Activated naive CD8-positive, alpha-beta T cell (primary cell): ENCODE measurements around the gene PIGU.
"Not testable (repeated sequence)": the region's sequence is repeated elsewhere in the genome, so short reads cannot be mapped to it uniquely, and the experiment has no call there.

Experiments
- H3K27ac Mint-ChIP-seq: one replicate; pipeline ENCODE4 v1.8.0; 2021; ENCODE audit warnings: mixed read lengths
- H3K27me3 Mint-ChIP-seq: one replicate; pipeline ENCODE4 v1.8.0; 2021; ENCODE audit warnings: mixed read lengths
- H3K36me3 Mint-ChIP-seq: one replicate; pipeline ENCODE4 v1.8.0; 2021; ENCODE audit warnings: mixed read lengths
- H3K4me1 Mint-ChIP-seq: one replicate; pipeline ENCODE4 v1.8.0; 2021; ENCODE audit warnings: low read depth, mixed read lengths
- H3K4me3 Mint-ChIP-seq: one replicate; pipeline ENCODE4 v1.8.0; 2021; ENCODE audit warnings: mild to moderate bottlenecking, mixed read lengths
- H3K9me3 Mint-ChIP-seq: one replicate; pipeline ENCODE4 v1.8.0; 2021; ENCODE audit warnings: low read depth, mixed read lengths

The PIGU gene

DNA sequence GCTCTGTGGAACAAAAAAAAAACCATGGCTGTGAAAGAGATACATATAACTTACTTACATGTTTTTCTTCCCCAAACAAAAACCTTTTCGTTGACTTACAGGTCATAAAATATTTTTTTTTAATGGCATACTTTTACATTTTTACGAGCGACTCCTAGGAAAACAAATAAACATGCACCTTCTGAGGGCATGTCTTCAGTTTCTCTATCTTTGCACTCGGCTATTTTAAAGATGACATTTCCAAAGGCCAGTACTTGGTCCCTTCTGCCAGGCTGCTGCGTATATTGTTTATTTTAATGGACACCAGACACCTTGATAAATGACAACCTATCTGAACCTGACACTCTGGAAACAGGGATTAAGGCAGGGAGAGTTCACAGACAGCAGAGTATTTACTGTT is 49.4 kb downstream of the PIGU start:
- Mint-ChIP-seq H3K27me3 (no peaks in the 10 kb centered on the region), H3K4me3 (no peak overlapping the region), H3K27ac (no peak overlapping the region), H3K36me3 (peaks cover 7% of the 10 kb centered on the region), H3K9me3 (no peaks in the 10 kb centered on the region), H3K4me1 (no peaks in the 10 kb centered on the region)

- H3K4me1 Mint-ChIP-seq: no peaks in the 10 kb centered on the region
- peaks cover 7% of the 10 kb centered on the region for H3K36me3 Mint-ChIP-seq
- H3K27ac Mint-ChIP-seq: no peak overlapping the region
- H3K27me3 Mint-ChIP-seq: no peaks in the 10 kb centered on the region
- H3K4me3 Mint-ChIP-seq: no peak overlapping the region
- no peaks in the 10 kb centered on the region for H3K9me3 Mint-ChIP-seq
These were observed 49.9 kb downstream of the PIGU start for GRCh38 chr20:34626992-34627391.

DNA sequence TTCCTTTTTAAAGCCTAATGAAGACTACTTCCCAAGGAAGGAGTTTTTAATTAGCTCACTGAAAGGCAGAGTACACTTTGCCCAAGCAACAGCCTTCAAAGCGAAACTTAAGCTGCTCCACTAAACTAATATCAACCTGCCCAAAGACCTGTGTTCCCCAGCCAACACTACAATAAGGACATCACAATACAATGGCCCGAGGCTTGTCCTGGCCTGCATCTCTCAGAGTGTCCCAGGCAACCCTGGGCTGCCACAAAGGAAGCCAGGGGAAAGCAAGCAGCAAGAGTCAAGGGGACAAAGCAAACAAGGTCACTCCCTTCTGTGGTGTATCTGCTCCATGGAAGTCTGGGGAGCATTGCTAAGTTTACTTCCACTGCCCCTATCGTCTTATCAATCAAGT is 52.3 kb downstream of the PIGU start:
- H3K4me1 Mint-ChIP-seq: no peaks in the 10 kb centered on the region

GRCh38 chr20:34622821-34623451 is 54.0 kb downstream of the PIGU start:
- H3K27ac Mint-ChIP-seq: no peak overlapping the region
- no peaks in the 10 kb centered on the region for H3K4me1 Mint-ChIP-seq
- no peaks in the 10 kb centered on the region for H3K9me3 Mint-ChIP-seq
- H3K4me3 Mint-ChIP-seq: no peak overlapping the region
- no peaks in the 10 kb centered on the region for H3K27me3 Mint-ChIP-seq
- H3K36me3 Mint-ChIP-seq: peaks cover 21% of the 10 kb centered on the region

More for the DNA sequence above, 52.3 kb downstream of the PIGU start:
- H3K36me3 Mint-ChIP-seq: peaks cover 20% of the 10 kb centered on the region
- H3K27ac Mint-ChIP-seq: no peak overlapping the region
- no peaks in the 10 kb centered on the region for H3K27me3 Mint-ChIP-seq
- no peak overlapping the region for H3K4me3 Mint-ChIP-seq
- no peaks in the 10 kb centered on the region for H3K9me3 Mint-ChIP-seq

DNA sequence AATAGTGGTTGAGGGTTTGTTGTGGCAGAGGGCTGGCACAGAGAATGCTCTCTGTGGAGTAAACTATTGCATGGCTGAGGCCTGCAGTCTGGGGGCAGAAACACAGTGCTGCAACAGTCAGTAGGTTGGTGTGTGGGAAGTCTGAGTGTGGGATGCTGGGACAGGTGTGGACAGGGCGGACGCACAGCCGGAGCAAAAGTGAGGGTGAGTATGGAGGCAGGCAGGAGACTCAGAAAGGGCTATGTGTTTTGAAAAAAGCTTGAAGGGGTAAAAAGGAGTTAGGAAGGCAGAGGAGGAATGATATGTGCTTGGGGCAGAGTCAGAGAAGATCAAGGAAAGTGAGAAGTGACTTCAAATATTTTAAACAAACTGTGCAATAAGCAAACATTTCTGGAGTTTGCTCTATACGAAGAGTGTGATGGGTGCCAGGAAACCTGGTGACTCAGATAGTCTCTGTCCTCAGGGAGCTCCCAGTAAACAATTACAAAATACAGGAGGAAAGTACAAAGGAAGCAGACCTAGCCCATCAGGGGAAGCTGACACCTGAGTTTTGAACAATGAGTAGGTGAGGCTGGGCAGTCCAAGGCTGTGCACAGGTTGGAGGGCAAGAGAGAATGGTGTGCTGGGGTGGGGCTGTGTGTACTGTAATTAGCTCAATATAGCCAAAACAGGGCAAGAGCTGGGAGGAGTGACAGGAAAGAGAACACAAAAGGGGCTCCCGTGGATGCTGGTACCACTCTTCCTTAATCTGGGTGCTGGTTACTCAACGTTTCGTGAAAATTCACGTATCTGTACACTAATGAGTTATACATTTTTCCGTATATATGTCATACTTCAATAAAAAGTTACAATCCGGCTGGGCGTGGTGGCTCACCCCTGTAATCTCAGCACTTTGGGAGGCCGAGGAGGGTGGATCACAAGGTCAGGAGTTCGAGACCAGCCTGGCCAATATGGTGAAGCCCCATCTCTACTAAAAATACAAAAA is 55.2 kb downstream of the PIGU start:
- Mint-ChIP-seq H3K27ac (no peak overlapping the region), H3K4me1 (no peaks in the 10 kb centered on the region), H3K9me3 (no peaks in the 10 kb centered on the region), H3K4me3 (no peak overlapping the region), H3K27me3 (no peaks in the 10 kb centered on the region), H3K36me3 (peaks cover 24% of the 10 kb centered on the region)

DNA sequence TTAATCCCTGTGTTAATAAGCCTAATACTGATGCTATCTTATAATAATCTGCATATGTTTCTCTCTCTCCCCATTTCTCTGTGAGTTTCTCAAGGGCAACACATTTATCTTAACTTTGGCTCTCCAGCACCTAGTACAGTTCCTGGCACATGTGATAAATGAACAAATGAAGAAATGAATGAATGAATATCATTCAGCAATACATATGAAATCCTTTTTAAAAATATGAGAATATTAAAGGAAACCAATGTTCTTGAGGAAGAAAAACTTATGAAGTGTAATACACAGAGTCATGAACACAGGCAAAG is 55.9 kb downstream of the PIGU start:
- Mint-ChIP-seq H3K27me3 (no peaks in the 10 kb centered on the region), H3K36me3 (peaks cover 26% of the 10 kb centered on the region), H3K27ac (no peak overlapping the region), H3K4me3 (no peak overlapping the region), H3K9me3 (no peaks in the 10 kb centered on the region), H3K4me1 (no peaks in the 10 kb centered on the region)

DNA sequence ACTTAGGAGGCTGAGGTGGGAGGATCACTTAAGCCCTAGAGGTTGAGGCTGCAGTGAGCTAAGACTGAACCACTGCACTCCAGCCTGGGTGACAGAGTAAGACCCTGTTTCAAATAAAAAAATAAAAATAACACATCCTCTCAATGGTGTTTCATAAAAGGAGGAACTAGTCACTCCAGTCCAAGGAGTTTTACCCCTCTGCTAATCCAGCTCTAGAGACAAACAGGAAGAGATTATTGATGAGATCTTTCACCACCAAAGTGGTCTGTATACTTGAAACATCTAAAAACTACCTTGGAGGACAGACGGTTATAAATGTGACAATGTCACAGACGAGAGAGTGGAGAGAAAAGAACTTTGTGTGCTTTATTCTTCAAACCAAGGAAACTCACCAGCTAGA is 58.2 kb downstream of the PIGU start:
- no peak overlapping the region for H3K27ac Mint-ChIP-seq
- no peaks in the 10 kb centered on the region for H3K27me3 Mint-ChIP-seq
- peaks cover 34% of the 10 kb centered on the region for H3K36me3 Mint-ChIP-seq

DNA sequence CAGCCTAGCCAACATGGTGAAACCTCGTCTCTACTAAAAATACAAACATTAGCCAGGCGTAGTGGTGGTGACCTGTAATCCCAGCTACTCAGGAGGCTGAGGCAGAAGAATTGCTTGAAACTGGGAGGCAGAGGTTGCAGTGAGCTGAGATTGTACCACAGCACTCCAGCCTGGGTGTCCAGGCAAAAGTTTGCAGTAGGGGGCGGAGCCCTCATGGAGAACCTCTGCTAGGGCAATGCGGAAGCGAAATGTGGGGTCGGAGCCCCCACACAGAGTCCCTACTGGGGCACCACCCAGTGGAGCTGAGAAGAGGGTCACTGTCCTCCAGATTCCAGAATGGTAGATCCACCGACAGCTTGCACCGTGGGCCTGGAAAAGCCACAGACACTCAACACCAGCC is 60.0 kb downstream of the PIGU start:
- not testable (repeated sequence) for H3K4me1 Mint-ChIP-seq, H3K4me3 Mint-ChIP-seq, H3K9me3 Mint-ChIP-seq, H3K27me3 Mint-ChIP-seq, H3K27ac Mint-ChIP-seq
- peaks cover 37% of the 10 kb centered on the region for H3K36me3 Mint-ChIP-seq

More for the DNA sequence above, 58.2 kb downstream of the PIGU start:
- no peaks in the 10 kb centered on the region for H3K9me3 Mint-ChIP-seq
- no peak overlapping the region for H3K4me3 Mint-ChIP-seq
- no peaks in the 10 kb centered on the region for H3K4me1 Mint-ChIP-seq

DNA sequence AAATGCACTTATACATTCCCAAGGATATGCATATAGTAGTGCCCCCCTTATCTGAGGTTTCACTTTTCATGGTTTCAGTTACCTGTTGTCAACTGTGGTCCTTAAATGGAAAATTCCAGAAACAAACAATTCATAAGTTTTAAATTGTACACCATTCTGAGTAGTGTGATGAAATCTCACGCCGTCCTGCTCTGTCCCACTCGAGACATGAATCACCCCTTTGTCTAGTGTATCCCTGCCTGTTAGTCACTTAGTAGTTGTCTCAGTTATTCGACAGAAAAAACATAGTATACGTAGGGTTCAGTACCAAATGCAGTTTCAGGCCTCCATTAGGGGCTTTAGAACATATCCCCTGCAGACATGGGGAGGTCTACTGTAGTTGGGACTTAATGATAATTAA is 61.4 kb downstream of the PIGU start:
- no peaks in the 10 kb centered on the region for H3K4me1 Mint-ChIP-seq
- H3K36me3 Mint-ChIP-seq: peaks cover 31% of the 10 kb centered on the region
- no peak overlapping the region for H3K4me3 Mint-ChIP-seq
- H3K9me3 Mint-ChIP-seq: no peaks in the 10 kb centered on the region
- H3K27me3 Mint-ChIP-seq: no peaks in the 10 kb centered on the region
- no peak overlapping the region for H3K27ac Mint-ChIP-seq

DNA sequence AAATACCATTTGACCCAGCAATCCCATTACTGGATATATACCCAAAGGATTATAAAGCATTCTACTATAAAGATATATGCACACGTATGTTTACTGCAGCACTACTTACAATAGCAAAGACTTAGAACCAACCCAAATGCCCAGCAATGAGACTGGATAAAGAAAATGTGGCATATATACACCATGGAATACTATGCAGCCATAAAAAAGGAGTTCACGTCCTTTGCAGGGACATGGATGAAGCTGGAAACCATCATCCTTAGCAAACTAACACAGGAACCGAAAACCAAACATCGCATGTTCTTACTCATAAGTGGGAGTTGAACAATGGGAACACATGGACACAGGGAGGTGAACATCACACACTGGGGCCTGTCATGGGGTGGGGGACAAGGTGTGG is 64.9 kb downstream of the PIGU start:
- H3K27ac Mint-ChIP-seq, H3K9me3 Mint-ChIP-seq, H3K4me1 Mint-ChIP-seq, H3K27me3 Mint-ChIP-seq, H3K4me3 Mint-ChIP-seq: not testable (repeated sequence)
- H3K36me3 Mint-ChIP-seq: peaks cover 19% of the 10 kb centered on the region

DNA sequence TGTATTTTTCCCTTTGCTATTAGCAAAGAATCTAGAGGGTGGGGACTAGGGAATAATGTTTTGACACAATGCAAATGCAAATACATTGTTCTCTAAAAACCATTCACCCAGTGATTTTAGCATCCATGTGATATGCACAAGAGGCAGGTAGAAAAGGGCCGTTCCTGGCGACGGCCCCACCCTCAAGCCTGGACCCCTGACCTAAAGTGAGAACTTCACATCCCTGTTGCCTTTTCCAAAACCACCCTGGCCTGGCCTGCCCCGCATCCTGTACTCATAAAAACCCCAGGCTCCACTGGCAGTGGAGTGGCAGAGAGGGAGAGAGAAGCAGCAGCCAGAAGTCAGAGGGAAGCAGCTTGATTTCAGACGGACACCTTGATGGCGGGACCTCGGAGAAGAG is 69.8 kb downstream of the PIGU start:
- Mint-ChIP-seq H3K9me3 (no peaks in the 10 kb centered on the region), H3K27me3 (no peaks in the 10 kb centered on the region), H3K4me3 (no peak overlapping the region), H3K36me3 (peaks cover 4% of the 10 kb centered on the region), H3K27ac (no peak overlapping the region), H3K4me1 (no peaks in the 10 kb centered on the region)

DNA sequence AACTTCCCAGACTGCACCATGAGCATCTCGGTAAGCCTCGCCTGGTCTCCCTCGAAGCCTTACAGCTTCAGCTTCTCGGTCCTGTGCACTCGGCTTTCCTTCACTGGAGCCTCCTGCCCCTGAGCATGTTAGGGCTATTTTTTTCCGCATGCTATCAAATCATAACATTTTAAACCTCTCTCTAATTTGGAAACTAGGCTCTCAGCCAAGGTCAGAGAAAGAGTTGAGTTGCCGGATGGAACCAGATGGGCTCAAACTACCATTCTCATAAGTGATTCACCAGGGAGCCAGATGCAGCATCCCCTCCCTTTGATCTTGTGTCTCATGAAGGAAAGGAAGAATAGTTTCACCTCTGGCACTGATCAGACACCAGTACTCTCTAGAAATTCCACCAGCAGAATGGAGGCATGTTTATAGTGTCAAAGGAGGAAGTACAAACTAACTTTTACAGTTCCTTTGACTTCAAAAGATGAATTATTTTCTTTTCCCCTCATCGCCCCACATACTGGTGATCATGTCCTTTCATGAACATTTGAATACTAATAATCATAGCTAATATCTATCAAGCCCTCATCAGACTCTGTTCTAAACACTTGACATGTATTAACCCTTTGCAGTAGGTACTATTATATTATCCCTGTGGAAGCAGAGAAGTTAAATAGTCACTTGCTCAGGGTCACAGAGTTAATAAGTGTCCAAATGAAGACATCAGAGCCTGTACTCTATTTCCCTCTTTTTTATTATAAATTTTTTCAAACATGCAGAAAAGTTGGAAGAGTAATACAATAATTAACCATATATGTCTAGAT is 71.7 kb downstream of the PIGU start:
- Mint-ChIP-seq H3K36me3 (peaks cover 2% of the 10 kb centered on the region), H3K4me3 (no peak overlapping the region), H3K9me3 (no peaks in the 10 kb centered on the region), H3K27ac (no peak overlapping the region), H3K4me1 (no peaks in the 10 kb centered on the region), H3K27me3 (no peaks in the 10 kb centered on the region)

GRCh38 chr20:34600892-34601653 is 75.8 kb downstream of the PIGU start:
- Mint-ChIP-seq H3K36me3 (no peaks in the 10 kb centered on the region), H3K27ac (no peak overlapping the region), H3K9me3 (no peaks in the 10 kb centered on the region), H3K27me3 (no peaks in the 10 kb centered on the region), H3K4me3 (no peak overlapping the region), H3K4me1 (no peaks in the 10 kb centered on the region)

DNA sequence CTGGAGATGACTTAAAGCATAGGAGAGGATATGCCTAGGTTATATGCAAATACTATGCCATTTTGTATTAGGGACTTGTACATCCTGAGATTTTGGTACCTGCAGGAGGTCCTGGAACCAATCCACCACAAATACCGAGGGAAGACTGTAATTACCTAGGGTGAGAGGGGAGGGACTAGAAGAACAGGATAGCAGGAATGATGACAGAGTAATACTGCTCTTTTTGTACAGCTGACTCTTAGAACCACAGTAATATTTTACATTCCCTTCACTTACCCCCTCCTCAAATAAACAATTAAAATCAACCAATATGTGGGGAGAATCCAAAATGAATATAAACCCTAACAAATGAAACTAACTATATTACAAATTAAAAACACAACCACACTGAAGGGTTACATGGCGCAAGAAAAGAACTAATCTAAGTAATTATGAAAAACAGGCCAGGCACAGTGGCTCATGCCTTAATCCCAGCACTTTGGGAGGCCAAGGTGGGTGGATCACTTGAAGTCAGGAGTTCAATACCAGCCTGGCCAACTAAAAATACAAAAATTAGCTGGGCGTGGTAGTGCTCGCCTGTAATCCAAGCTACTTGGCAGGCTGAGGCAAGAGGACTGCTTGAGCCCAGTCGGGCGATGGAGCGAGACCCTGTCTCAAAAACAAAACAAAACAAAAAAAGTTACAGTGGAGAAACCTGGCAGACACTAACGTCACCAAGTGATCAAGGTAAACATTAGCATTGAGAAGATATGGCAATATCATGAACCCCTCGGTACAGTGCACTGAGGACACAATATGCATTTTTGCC is 81.3 kb downstream of the PIGU start:
- H3K27me3 Mint-ChIP-seq: no peaks in the 10 kb centered on the region
- H3K36me3 Mint-ChIP-seq: peaks cover 2% of the 10 kb centered on the region
- no peaks in the 10 kb centered on the region for H3K4me1 Mint-ChIP-seq
- no peaks in the 10 kb centered on the region for H3K9me3 Mint-ChIP-seq
- H3K27ac Mint-ChIP-seq: no peak overlapping the region
- H3K4me3 Mint-ChIP-seq: no peak overlapping the region
